ENCODE results near the gene CDH13.

Gene CDH13

DNA sequence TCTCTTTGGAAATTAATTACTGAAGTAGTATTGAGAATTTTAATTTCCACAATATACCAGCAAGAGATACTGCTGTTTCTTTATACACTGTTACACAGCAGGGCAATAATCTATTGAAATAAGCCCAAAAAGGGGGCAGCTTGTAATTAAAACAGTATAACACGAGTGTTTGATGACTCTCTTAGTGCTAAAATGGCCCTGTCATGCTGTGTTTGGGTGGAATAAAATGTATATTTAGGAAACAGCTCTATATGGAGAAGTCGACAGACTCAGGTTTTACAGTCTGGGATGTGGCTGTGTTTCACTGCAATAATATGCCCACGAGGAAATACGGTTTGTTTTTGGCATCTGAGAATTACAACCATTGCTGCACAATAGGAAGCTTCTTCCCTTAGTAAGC lies 643.3 kb downstream of the CDH13 start:
- no peak for DNase-seq

DNA sequence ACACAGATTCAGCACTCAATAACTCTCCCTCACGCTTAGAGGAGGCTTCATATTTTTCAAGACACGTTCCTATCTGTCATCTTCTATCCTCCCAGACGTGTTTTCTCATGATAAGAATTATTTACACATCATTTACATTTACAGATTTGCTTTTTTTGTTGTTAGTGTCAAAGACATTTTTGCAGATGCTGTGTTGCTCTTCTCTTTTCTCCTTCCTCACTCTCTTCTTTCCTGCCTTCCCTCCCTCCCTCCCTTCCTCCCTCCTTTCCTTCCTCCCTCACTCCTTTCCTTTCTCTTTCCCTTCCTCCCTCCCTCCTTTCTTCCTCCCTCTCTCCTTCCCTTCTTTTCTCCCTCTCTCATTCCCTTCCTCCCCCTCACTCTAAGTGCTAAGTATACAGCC lies 643.9 kb downstream of the CDH13 start:
- DNase-seq = no peak

- DNase-seq = no peak
These were observed 644.4 kb downstream of the CDH13 start for GRCh38 chr16:83271123-83271522.

DNA sequence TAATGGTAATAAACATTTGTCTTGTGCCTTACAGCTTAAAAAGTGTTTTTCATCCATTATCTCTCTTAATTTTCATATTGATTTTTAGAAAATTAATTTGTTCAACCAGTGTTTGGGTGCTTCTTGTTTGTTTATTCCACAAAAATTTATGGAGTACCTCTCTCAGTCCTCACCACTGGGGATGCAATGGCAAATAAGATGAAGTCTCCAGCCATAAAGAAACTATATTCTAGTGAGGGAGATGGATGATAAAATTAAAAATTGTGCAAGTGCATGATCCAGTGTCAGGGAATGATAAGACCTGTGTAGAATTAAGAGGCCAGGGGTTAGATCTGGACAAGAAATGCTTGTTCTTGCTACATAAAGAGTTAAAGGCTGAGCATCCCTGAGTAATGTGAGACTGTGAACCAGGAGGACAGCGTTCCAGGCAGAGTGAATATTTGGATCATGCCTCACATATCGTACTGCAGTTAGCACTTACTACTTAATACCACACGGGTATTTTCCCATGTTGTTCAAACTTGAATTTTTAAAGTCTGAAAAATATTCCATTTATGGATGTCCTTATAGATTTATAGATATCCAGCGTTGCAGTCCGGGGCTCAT lies 645.3 kb downstream of the CDH13 start:
- no peak for DNase-seq

GRCh38 chr16:83272843-83273242 lies 646.1 kb downstream of the CDH13 start:
- DNase-seq = no peak

DNA sequence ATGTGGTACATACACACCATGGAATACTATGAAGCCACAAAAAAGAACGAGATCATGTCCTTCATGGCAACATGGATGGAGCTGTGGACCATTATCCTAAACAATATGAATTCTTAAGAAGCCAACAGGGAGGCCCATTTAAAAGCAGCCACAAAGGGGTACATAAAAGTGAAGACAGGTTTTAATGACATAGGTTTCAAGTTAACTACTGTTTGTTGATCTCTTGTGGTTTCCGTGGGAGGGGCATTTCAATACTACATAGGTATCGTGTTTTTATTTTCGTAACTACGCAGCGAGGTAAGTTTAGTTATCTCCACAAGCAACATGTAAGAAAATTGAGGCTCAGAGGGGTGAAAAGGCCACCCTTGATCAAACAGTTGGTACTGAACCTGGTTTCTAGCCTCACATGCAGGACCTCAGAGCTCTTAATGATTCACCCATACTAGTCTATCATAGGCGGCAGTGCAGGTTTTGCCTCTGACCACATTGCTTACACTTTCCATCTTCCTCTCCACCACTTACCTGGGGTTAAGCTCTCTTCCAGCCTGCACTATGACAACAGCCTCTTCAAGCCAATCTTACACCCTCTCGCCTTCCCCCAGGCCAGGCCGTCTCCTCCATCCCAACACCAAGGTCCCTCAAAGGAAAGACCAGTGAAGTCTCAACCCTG lies 646.9 kb downstream of the CDH13 start:
- DNase-seq = no peak

GRCh38 chr16:83279251-83279650 lies 652.5 kb downstream of the CDH13 start:
- no peak for DNase-seq

DNA sequence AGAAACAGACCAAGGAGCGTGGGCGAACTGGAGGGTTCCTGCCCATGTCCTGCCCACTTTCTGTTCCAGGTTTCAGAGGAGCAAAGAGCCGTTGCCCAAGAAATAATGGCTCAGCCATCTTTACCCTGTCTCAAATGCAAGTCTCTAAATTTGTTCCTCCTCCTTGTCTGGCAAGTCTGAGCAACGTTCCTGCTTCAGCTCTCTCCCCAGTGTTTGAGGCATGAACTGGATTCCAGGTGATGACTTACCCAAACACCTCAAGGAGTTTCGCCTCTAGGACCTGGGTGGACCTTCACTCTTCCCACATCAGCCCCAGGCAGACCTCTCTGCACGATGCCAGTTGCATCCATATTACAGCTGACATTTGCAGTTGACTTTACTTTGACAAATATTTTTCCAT lies 659.2 kb downstream of the CDH13 start:
- no peak for DNase-seq

- DNase-seq = no peak
These were observed 669.7 kb downstream of the CDH13 start for GRCh38 chr16:83296505-83296904.

- no peak for DNase-seq
These were observed 671.8 kb downstream of the CDH13 start for GRCh38 chr16:83298541-83298940.

GRCh38 chr16:83300326-83300725 lies 673.6 kb downstream of the CDH13 start:
- DNase-seq = no peak

DNA sequence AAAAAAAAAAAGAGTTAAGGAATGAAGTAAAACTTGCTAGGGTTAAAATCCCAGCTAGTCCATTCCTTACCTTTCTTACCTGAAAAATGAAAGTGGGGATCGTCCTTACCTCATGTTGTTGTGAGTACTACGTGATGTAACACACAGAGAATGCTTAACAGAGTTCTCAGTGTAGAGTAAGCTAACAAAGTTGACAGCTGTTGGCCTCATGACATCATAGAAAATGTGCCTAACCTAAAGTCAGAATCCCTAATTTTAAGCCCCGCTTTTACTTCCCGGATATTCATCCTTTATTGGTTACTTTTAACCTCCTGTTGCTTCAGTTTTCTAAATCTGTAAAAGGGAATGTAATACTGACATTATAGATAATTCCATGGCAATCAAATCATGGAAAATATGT lies 675.2 kb downstream of the CDH13 start:
- no peak for DNase-seq

GRCh38 chr16:83302853-83303252 lies 676.1 kb downstream of the CDH13 start:
- DNase-seq = no peak

GRCh38 chr16:83305092-83305491 lies 678.3 kb downstream of the CDH13 start:
- DNase-seq = no peak

DNA sequence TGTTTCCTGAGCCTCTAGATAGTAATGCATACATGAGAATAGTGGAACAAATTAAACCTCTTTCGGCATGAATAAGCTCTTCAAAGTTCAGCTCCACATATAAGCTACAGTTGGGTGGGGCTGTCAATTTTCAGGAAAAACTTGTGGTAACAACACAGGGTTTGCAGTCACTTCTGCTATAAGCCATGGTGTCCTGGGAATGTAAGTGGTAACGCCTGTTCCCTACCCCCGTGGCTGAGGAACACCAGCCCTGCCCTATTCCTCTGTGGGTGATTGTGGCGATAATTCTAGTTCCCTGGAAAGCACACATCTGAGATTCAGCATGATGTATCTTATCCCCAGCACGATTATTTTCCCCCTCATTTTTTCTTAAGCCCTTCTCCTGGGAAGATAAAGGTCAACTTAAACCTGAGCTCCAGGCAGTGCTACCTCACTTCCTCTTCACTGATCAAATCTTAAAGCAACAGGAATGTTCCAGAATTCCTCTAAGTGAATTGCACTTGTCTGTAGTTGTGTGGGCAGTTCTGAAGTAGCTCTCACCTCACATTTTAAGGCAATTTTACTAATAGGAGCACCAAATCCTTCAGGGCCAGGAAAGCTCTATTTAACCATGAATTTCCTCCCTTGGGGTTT lies 680.3 kb downstream of the CDH13 start:
- no peak for DNase-seq

DNA sequence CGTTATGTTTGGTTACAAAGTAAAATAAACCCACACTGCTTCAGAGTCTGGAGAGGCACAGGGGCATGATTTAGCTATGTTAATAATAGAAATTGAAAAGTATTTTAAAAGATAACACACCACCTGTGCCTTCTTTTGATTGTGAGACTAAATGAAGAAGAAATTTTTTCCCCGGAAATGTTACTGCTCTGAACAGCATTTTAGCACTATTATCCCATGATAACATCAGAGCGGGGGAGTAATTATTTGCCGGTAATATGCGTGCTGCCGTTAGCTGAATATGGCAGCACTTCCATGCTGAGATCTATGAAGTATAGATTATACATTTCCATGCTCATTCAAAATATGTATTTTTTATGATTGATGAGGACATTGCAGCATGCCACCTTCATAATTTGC lies 680.8 kb downstream of the CDH13 start:
- DNase-seq = no peak

GRCh38 chr16:83308414-83308813 lies 681.6 kb downstream of the CDH13 start:
- DNase-seq = no peak

DNA sequence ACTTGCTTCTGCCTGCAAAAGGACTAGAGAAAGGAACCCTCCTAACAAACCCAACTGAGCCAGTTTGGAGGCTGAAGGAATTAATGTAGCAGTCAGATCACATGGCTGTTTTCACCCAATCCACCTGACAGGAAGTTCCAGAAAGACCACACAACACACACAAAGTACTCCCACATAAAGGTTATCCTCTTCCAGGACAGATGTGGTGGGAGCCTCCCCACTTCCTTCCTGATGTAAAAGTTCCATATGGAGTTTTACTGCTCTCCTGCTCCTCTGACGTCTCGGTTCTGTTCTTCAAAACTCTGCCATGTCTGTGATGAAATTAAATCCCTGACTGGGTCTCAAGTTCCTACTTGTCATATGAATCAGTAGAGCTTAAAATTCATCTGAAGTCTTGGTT lies 684.0 kb downstream of the CDH13 start:
- no peak for DNase-seq

DNA sequence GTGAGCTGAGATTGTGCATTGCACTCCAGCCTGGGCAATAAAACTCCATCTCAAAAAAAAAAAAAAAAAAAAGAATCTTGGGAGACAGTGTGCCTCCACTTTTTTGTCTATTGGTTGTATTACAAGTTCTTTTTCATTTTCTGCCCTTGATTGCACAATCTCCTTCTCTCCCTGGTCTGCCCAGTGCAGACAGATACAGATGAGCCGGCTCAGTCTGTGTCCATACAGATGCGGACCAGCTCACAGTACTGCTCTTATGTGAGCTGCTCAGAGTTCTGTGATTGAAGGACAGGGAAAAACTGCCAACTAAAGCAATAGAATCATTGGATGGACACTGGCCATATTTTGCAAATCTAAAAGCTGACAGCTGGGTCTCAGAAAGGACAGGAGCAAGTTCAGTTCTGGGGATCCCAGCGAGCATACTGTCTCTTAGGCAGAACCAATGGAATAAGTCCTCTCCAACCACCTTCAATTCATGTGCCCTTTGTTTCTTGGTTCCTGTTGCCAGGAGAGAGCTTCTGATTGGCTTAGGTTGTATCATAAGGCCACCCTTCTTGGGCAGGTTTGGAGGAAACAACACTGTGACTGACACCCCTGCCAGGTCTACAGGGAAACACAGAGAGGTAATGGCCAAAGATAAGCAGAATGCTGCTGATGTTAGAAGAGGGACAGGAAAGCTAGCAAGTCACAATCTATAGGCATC lies 685.4 kb downstream of the CDH13 start:
- no peak for DNase-seq

GRCh38 chr16:83312718-83313245 lies 686.0 kb downstream of the CDH13 start:
- DNase-seq = no peak

- DNase-seq = no peak
These were observed 688.5 kb downstream of the CDH13 start for GRCh38 chr16:83315271-83315670.

GRCh38 chr16:83316458-83316857 lies 689.7 kb downstream of the CDH13 start:
- DNase-seq = no peak

DNA sequence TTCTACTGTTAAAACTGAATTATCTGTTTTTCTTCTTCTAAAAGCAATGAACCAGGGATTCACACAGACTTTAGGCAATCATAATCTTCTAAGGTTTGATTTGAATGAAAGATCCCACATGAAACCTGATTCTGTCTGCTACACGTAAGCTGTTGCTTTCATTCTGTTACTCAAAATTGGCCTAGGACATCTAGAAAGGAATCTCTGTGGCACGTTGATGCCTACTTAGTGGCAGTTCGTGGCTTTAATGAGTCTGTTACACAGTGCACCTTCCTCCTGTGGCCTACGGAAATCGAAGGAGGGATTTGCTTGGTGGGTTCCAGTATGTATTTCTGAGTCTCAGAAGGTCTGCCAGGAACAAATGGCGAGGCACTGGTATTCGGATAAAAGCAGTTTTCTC lies 691.6 kb downstream of the CDH13 start:
- DNase-seq = no peak

DNA sequence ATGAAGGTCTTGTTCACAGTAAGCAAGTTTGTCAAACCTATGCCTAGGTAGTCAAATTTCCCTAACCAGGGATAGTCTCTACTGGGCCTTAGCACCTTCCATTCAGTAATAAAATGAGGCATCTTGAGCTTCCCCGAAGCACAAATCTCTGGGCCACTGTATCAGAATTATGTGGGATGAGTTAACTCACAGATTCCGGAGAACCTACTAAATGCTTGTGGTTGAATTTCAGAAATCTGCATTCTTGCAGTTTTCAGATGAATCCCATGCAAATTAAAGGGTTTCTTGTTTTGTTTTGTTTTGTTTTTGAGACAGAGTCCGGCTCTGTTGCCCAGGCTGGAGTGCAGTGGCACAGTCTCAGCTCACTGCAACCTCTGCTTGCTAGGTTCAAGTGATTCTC lies 702.2 kb downstream of the CDH13 start:
- no peak for DNase-seq
